Measurements from ENCODE around the gene ACP2.

GRCh38 chr11:47247502-47247901 lies 1.1 kb downstream of the ACP2 start:
- no peak for TF ChIP-seq EZH2 (IDR thresholded peaks at IDR 0.05; ENCODE audit: borderline replicate concordance, insufficient read depth, low read depth, low read length, poor library complexity, severe bottlenecking)
- TF ChIP-seq CTCF (IDR thresholded peaks at IDR 0.05), result no peak

Measured in B cell (primary cell).